ENCODE measurements around the gene EHBP1.

GRCh38 chr2:62934517-62934916 lies 229.0 kb downstream of the EHBP1 start:
- TF ChIP-seq CTCF (conservative IDR thresholded peaks at IDR 0.05; ENCODE audit: low read depth, low read length), result no peak
- no peak for TF ChIP-seq EZH2 (IDR thresholded peaks at IDR 0.05; ENCODE audit: borderline replicate concordance, low read depth, low read length, poor library complexity, severe bottlenecking)
